Ovary (tissue), 9 donors: ENCODE data around the gene ZNF595. TPM values are rescaled to one million over a fixed set of nuclear protein-coding genes. Genes with fewer than 3 reads are reported as not detected.
"Not testable (repeated sequence)": the region's sequence is repeated elsewhere in the genome, so short reads cannot be mapped to it uniquely, and the experiment has no call there.

Source experiments
- DNase-seq, 5 donors: peaks; one replicate each; pipeline ENCODE4 v3.0.0-alpha.2; 2019 to 2020
- H3K27ac ChIP-seq, 2 donors: fragments of 200-600 bp; one replicate each; pipeline versions ENCODE4 v1.5.1 to v1.8.0; 2019 to 2022
- H3K27me3 ChIP-seq: fragments of 200-600 bp; one replicate; pipeline ENCODE4 v1.8.0; 2022
- H3K36me3 ChIP-seq: fragments of 200-600 bp; sonication (generic); one replicate; pipeline ENCODE4 v1.5.1; 2019
- H3K4me1 ChIP-seq: one replicate; pipeline ENCODE4 v1.8.1; 2013; ENCODE audit warnings: mild to moderate bottlenecking, moderate library complexity; ENCODE audit not compliant: insufficient read depth
- H3K4me3 ChIP-seq: fragments of 200-600 bp; sonication (generic); one replicate; pipeline ENCODE4 v1.5.1; 2017
- H3K9me3 ChIP-seq, 2 donors: fragments of 200-600 bp in 1 of 2; sonication (generic) in 1 of 2; one replicate each; pipeline versions ENCODE4 v1.5.1 to v1.8.1; 2013 to 2019; ENCODE audit warnings: mild to moderate bottlenecking in 1 of 2, moderate library complexity in 1 of 2
- EP300 ChIP-seq: sonication (generic); formaldehyde crosslinking; IDR thresholded peaks from one replicate; pipeline ENCODE4 v1.6.1; 2017; ENCODE audit warnings: antibody characterized with exemption
- POLR2A ChIP-seq: fragments of 450-650 bp; IDR thresholded peaks from one replicate; pipeline ENCODE4 v1.6.1; 2017; ENCODE audit warnings: antibody characterized with exemption, mild to moderate bottlenecking, moderate library complexity
- WGBS, 3 donors: extraction: QIAGEN DNeasy Blood & Tissue Kit in 1 of 3; methylation state at CpG; one replicate each; pipeline versions ENCODE4 v1.1.5 to v1.1.7; 2013 to 2017; 5-methylcytosine and 5-hydroxymethylcytosine counted together
- intact Hi-C, 4 donors: fragments of 100-400 bp; cut with DNase I; formaldehyde crosslinking; loops; one replicate each; pipeline versions ENCODE4 v1.11.0 to v1.15.1; 2022 to 2023
- polyA plus RNA-seq, 2 donors: library from polyadenylated mRNA; stranded (reverse); fragments of 200-250 nt in 1 of 2; fragments of 350-450 nt in 1 of 2; fragmentation: Illumina TruSeq in 1 of 2; extraction: RNeasy Lipid Tissue Mini Kit (QIAGEN cat#74804) in 1 of 2; gene quantifications; one replicate each; pipeline ENCODE4 v1.2.3, GENCODE V29; 2013 to 2014
- total RNA-seq, 7 donors: library from RNA; depleted of rRNA in 2 of 7; stranded (reverse); fragments of >200 nt in 2 of 7; fragmentation: NEBNext Ultra II Directional in 3 of 7; extraction: Animal tissue kit (Norgen Biotek cat#: 25700) in 3 of 7; gene quantifications; one replicate each; pipeline versions ENCODE4 v1.1.0 to v1.2.4, GENCODE V29; 2016 to 2023
- TF ChIP-seq, protein P1 (sequence below), 3 donors: fragments of 450-650 bp in 2 of 3; fragments of 200-600 bp in 1 of 3; IDR thresholded peaks; one replicate each; pipeline versions ENCODE4 v1.5.1 to v1.8.0; 2016 to 2022; ENCODE audit warnings: antibody characterized with exemption in 3 of 3, mild to moderate bottlenecking in 1 of 3
- donor health status: DM: no; HTN: no; CAD: no; lungs with moderate emphysema.
- donor health status: DM: no; HTN: no; CAD: no.
- donor health status: Bipolar disorder and iron deficiency.
- donor health status: DM: yes; HTN: yes; CAD: no.
- donor health status: DM: no; HTN: no; CAD: no.
- donor health status: DM: yes; HTN: yes; CAD: no.

ZNF595 gene
- total and polyA plus RNA-seq, 9 donors = 15.9 to 70.8 (median 30.5) TPM

- DNase-seq = no peak
- TF ChIP-seq POLR2A = no peak
- TF ChIP-seq, protein P1, sequence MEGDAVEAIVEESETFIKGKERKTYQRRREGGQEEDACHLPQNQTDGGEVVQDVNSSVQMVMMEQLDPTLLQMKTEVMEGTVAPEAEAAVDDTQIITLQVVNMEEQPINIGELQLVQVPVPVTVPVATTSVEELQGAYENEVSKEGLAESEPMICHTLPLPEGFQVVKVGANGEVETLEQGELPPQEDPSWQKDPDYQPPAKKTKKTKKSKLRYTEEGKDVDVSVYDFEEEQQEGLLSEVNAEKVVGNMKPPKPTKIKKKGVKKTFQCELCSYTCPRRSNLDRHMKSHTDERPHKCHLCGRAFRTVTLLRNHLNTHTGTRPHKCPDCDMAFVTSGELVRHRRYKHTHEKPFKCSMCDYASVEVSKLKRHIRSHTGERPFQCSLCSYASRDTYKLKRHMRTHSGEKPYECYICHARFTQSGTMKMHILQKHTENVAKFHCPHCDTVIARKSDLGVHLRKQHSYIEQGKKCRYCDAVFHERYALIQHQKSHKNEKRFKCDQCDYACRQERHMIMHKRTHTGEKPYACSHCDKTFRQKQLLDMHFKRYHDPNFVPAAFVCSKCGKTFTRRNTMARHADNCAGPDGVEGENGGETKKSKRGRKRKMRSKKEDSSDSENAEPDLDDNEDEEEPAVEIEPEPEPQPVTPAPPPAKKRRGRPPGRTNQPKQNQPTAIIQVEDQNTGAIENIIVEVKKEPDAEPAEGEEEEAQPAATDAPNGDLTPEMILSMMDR (IDR thresholded peaks at IDR 0.05) = no peak
- no peak for TF ChIP-seq EP300
- no peak overlapping the region for H3K27ac ChIP-seq
- no peaks in the 10 kb centered on the region for H3K4me1 ChIP-seq
- intact Hi-C loops = no loop called here
- no peaks in the 10 kb centered on the region for H3K27me3 ChIP-seq
- no peak overlapping the region for H3K4me3 ChIP-seq
- peaks cover 0 to 10% of the 10 kb centered on the region in 2 donors for H3K9me3 ChIP-seq
- H3K36me3 ChIP-seq = no peaks in the 10 kb centered on the region
Observed at GRCh38 chr4:114149-114548, 61.0 kb downstream of the ZNF595 start.

- no peak overlapping the region for H3K4me3 ChIP-seq
- 92 to 94% (median 92%) methylated on average over 1 of the region's 1 CpG for WGBS, 3 donors
- no peak for DNase-seq
- no peak overlapping the region for H3K27ac ChIP-seq
- TF ChIP-seq, protein P1 (IDR thresholded peaks at IDR 0.05) = no peak
- TF ChIP-seq EP300 (no peak), POLR2A (no peak)
- intact Hi-C loops = no loop called here
- no peaks in the 10 kb centered on the region for H3K27me3 ChIP-seq
- H3K4me1 ChIP-seq = no peaks in the 10 kb centered on the region
- H3K36me3 ChIP-seq = no peaks in the 10 kb centered on the region
- peaks cover 0 to 4% of the 10 kb centered on the region in 2 donors for H3K9me3 ChIP-seq
Observed at GRCh38 chr4:116499-116898, 63.4 kb downstream of the ZNF595 start.

DNA sequence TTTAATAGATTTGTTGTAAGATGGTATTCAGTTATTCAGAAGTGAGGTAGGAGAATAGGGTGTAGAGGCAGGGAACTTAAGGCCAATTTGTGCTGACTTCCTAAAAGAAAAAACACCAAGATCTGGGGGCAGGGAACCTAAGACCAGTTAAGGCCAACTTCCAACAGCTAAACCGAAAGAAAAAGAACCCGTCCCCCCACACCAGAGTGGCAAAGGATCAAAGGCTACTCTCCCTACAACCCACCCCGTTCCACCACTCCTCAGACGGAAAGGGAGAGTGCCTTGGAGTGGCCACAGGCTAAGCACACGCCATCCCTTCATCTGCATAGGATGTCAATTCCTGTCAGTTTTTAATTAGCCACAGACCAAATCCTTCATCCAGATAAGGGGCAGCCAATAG lies 67.5 kb downstream of the ZNF595 start:
- intact Hi-C loops = no loop called here
- 45 to 59% (median 57%) methylated on average over 5 of the region's 5 CpGs for WGBS, 3 donors

GRCh38 chr4:121408-122084 lies 68.4 kb downstream of the ZNF595 start:
- no peaks in the 10 kb centered on the region for H3K36me3 ChIP-seq
- H3K9me3 ChIP-seq = peaks cover 0 to 4% of the 10 kb centered on the region in 2 donors
- H3K27ac ChIP-seq = peak overlapping the region in 1 of 2 donors; percentile 36
- intact Hi-C loops = no loop called here
- no peaks in the 10 kb centered on the region for H3K27me3 ChIP-seq
- H3K4me1 ChIP-seq = peaks cover 9% of the 10 kb centered on the region
- peak in 2 of 5 donors; percentile 25 to 46 for DNase-seq
- 52 to 65% (median 62%) methylated on average over 7 of the region's 7 CpGs for WGBS, 3 donors
- TF ChIP-seq, protein P1 (IDR thresholded peaks at IDR 0.05) = no peak
- TF ChIP-seq POLR2A = no peak
- no peak for TF ChIP-seq EP300
- H3K4me3 ChIP-seq = no peak overlapping the region

More for the DNA sequence above, 67.5 kb downstream of the ZNF595 start:
- TF ChIP-seq POLR2A (no peak), EP300 (no peak)
- TF ChIP-seq, protein P1 (IDR thresholded peaks at IDR 0.05) = no peak
- no peak for DNase-seq
- no peaks in the 10 kb centered on the region for H3K36me3 ChIP-seq
- H3K9me3 ChIP-seq = peaks cover 0 to 4% of the 10 kb centered on the region in 2 donors
- H3K27me3 ChIP-seq = no peaks in the 10 kb centered on the region
- H3K4me1 ChIP-seq = peaks cover 3% of the 10 kb centered on the region
- H3K27ac ChIP-seq = peak overlapping the region in 1 of 2 donors; percentile 0
- no peak overlapping the region for H3K4me3 ChIP-seq

GRCh38 chr4:123922-124274 lies 70.8 kb downstream of the ZNF595 start:
- 41 to 49% (median 43%) methylated on average over 10 of the region's 10 CpGs for WGBS, 3 donors
- H3K27me3 ChIP-seq, H3K36me3 ChIP-seq, H3K9me3 ChIP-seq, H3K4me1 ChIP-seq, intact Hi-C loops: not testable (repeated sequence)
- Histone ChIP-seq H3K27ac (peak overlapping the region; percentile 55 to 75), H3K4me3 (peak overlapping the region; percentile 82)
- DNase-seq = peak in 1 of 5 donors; percentile 16
